HT-29 (cell line): ENCODE data around the gene ZNF235. TPM values are rescaled to one million over a fixed set of nuclear protein-coding genes. Genes with fewer than 3 reads are reported as not detected.
A peak's percentile ranks its signal among the peaks of the same experiment; 100 is the strongest.
"Not testable (repeated sequence)": the region's sequence is repeated elsewhere in the genome, so short reads cannot be mapped to it uniquely, and the experiment has no call there.

ENCODE experiments used
- DNase-seq: peaks from one replicate; pipeline ENCODE4 v3.0.0-alpha.2; 2015; ENCODE audit warnings: low spot score
- total RNA-seq: library from RNA; depleted of rRNA; stranded (reverse); fragments of >200 nt; shearing (Covaris generic); gene quantifications from 2 replicates; pipeline ENCODE4 v1.2.3, GENCODE V29; 2014; rRNA removed

Gene ZNF235
- 1.0 and 2.7 TPM in 2 replicates for total RNA-seq

GRCh38 chr19:44304659-44305193 lies at the start of gene ZNF235:
TSS of gene ZNF235 (minus strand) at chr19:44305025. CDS start at chr19:44303404, 1,621 bp downstream.
- peak; percentile 96 for DNase-seq

GRCh38 chr19:44346556-44346955 lies 41.7 kb upstream of the ZNF235 start:
- DNase-seq = no peak

GRCh38 chr19:44345959-44346358 lies 41.1 kb upstream of the ZNF235 start:
- DNase-seq = no peak

DNA sequence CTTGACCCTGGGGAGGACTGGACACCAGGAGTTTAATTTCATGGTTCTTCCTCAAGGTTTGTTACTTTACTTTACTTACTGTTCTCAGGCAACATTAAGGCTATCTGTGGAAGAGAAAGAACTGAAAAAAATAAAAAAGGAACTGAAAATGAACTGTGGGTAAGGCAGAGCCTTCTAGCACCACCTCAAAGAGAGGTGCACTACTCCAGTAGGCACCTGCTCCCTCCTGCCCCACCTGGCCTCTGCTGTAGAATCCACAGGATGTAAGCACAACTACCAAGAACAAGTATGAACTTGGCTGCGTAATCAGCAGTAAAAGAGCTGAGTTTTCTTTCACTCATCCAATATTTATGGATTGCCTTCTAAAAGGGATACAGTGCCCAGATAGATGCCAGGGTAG lies 39.4 kb upstream of the ZNF235 start:
- no peak for DNase-seq

GRCh38 chr19:44341794-44342193 lies 37.0 kb upstream of the ZNF235 start:
- DNase-seq = no peak

- DNase-seq = not testable (repeated sequence)
These were observed 29.8 kb upstream of the ZNF235 start for GRCh38 chr19:44334639-44335038.

- DNase-seq = no peak
These were observed 27.3 kb upstream of the ZNF235 start for GRCh38 chr19:44332145-44332544.

DNA sequence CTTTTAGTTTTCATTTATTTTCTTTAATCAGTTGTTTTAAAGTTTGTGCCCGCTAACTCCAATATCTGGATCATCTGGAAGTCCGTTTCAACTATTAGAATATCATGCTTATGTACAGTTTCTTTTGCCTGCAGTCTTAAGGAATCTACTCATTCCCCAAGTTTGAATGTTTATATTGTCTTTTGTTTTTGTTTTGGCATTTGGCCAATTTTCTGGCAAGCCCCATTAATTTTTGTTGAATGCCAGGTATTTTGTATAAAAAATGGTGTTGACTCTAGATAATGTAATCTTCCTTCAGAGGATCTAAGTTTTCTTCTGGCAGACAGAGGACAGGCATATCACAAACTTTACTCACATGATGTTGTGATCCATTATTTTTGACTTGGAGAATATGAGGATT lies 11.1 kb upstream of the ZNF235 start:
- no peak for DNase-seq

DNA sequence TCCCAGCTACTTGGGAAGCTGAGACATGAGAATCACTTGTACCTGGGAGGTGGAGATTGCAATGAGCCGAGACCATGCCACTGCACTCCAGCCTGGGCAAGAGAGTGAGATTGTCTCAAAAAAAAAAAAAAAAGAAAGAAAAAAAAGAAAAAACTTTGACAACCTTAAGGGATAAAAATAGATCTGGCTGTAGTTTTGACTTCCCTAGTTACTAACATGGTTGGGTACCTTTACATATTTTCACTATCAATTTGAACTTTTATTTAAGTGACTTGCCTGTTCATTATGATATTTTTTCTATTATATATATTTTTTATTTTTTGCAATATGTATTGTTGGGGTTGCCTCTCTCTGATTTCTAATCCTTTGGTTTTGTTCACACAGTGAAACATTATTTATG lies 8.4 kb upstream of the ZNF235 start:
- DNase-seq = no peak

GRCh38 chr19:44308011-44308410 lies 3.2 kb upstream of the ZNF235 start:
- no peak for DNase-seq

- no peak for DNase-seq
These were observed 1.5 kb upstream of the ZNF235 start for GRCh38 chr19:44306283-44306682.

DNA sequence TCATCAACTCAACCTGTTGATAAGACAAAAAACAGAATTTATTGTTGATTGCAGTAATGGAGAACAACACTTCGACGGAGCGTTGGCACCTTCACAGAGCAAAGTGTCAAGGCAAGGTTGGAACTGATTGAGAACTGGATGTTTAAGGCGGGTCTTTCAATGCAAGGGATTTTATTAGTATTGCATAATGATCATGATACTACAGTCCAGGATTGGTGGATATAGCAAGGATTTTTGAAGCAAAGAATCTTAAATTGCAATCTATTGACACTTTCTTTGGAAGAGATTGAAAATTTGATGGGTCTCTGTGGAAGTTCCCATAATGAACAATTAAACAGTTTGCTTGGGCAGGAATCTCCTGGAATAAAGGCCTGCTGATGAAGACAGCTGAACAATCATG lies 632 bp upstream of the ZNF235 start:
- DNase-seq = no peak

DNA sequence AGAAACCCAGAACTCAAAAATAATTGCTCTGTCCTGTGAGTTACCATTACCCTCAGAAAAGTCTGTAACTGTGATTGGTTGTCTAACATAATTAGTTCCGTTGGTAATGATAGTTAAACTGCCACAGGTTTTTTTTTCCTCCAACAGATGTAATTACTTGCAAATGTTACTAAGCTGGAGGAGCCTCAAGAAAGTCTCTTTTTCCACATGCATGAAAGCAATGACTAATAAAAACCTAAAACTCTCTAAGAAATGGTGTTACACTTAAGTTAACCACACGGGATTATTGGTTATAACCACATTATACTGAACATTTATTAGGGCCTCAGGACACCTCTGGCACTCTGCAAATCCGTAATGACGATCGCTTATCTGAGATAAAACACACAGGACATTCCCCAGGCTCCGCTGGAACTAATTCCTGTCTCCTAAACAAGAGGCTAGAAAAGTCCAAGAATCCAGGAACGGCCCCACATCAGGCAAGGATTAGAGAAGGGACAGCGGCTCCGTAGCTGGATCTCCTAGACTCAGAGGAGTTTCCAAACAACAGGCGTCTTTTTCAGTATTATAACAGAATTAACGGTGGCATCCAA lies 753 bp downstream of the ZNF235 start:
- DNase-seq = peak; percentile 58

GRCh38 chr19:44303320-44303719 lies 1.5 kb downstream of the ZNF235 start:
- no peak for DNase-seq

DNA sequence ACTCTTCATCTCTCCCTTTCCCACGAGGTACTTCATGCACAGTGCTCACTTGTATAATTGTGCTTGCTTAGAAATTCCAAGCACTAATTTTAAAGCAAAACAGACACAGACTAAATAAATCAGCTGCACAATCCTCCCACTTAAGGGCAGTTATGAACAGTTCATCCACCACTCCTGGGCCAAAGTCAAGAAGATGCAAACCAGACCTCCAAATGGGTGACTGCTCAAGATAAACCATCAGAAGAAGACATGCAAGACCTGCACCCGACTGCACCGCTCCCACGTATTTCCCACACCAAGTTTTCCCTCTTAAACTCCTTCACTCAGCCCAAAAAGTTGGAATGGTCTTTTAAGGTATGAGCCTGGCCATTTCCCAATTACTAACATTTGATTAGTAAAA lies 19.9 kb downstream of the ZNF235 start:
- DNase-seq = no peak

GRCh38 chr19:44282846-44283245 lies 22.0 kb downstream of the ZNF235 start:
- DNase-seq = no peak

DNA sequence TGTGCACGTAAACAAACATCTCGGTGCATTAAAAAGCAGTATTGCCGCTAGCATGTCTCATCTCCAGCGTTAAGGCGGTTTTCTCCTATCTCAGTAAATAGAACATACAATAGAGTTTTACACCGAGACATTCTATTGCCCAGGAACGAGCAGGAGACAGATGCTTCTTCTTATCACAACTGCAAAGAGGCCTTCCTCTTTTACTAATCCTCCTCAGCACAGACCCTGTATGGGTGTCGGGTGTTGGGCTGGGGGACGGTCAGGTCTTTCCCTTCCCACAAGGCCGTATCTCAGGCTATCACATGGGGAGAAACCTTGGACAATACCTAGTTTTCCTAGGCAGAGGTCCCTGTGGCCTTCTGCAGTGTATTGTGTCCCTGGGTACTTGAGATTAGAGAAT lies 23.9 kb downstream of the ZNF235 start:
- no peak for DNase-seq

- no peak for DNase-seq
These were observed 26.6 kb downstream of the ZNF235 start for GRCh38 chr19:44278181-44278690.

DNA sequence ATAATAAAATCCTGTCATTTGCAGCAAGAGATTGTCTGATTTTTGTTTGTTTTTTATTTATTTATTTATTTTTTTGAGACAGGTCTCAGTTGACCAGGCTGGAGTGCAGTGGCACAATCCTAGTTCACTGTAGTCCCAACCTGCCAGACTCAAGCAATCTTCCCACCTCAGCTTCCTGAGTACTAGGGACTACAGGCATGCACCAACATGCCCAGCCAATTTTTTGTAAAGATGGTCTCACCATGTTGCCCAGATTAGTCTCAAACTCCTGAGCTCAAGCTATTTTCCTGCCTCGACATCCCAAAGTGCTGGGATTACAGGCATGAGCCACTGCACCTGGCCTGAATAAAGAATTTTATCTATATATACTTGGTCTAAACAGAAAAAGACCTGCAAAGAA lies 27.5 kb downstream of the ZNF235 start:
- DNase-seq = no peak

GRCh38 chr19:44260695-44261446 lies 44.0 kb downstream of the ZNF235 start:
- no peak for DNase-seq

GRCh38 chr19:44260343-44260681 lies 44.5 kb downstream of the ZNF235 start:
- no peak for DNase-seq

DNA sequence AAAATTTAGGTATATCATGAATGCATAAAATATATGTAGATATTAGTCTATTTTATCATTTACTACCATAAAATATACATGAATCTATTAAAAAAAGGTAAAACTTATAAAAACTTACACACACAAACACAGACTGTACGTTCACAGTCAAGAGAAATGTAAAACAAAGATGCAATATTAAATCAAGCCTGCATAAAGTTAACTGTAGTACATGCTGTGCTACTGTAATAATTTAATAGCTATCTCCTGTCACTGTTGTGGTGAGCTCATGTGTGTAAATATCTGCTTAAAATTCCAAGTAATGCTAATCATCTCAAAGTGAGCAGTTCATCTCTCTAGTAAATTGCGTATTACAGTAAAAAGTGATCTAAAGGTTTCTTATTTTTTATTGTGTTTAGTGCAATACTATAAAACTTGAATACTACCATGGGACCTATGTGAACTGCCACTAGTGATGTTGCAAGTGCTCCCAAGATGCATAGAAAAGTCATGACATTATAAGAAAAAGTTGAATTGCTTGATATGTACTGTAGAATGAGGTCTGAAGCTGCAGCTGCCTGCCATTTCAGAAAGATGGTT lies 45.9 kb downstream of the ZNF235 start:
- no peak for DNase-seq

- no peak for DNase-seq
These were observed 46.7 kb downstream of the ZNF235 start for GRCh38 chr19:44258136-44258535.
